ENCODE results near the gene DAZAP1.

The DAZAP1 gene

DNA sequence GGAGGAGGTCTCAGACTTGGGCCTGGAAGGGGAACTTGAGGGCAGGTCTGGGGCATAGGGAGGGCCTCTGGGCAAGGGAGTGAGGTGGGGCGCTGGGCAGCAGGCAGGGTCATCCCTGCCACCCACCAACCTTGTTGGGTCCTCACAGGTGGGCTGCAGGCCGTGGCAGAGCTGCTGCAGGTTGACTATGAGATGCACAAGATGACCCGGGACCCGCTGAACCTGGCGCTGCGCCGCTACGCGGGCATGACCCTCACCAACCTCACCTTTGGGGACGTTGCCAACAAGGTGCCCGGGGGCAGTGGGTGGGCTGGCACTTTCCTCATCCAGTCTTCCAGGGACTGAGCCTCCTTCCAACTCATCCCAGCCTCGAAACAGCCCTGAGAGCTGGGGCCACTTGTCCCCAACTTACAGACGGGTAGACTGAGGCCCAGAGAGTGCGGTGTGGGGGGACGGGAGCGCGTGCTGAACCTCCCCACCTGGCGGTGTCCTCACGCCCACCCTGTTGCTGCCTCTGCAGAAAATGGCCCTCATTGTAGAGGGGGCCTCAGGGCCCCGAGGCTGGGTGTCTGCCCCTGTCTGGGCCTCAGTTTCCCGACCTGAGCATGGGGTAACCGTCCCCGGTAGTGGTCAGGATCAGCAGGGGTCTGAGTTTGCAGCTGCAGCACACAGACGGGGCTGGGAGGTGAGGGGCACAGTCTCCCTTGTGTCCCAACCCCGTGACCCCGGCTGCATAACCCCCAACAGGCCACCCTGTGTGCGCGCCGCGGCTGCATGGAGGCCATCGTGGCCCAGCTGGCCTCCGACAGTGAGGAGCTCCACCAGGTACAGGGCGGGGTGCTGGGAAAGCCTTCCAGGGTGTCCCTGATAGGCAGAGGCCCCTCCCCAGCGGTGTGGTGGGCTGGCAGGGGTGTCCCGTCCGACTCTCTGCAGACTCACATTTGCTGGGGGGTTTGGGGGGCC is 52.9 kb downstream of the DAZAP1 start:
- FAIRE-seq: no peak

DNA sequence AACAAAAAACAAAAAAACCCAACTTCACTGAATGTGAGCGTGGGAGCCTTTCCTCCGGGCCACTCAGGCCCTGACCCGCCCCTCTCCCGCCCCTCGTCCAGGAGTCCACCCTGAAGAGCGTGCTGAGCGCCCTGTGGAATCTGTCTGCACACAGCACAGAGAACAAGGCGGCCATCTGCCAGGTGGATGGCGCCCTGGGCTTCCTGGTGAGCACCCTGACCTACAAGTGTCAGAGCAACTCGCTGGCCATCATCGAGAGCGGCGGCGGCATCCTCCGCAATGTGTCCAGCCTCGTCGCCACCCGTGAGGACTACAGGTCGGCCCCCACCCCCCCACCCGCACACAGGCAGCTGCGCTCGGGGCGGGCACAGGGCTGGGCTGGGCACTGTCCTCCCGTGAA is 54.5 kb downstream of the DAZAP1 start:
- no peak for FAIRE-seq

DNA sequence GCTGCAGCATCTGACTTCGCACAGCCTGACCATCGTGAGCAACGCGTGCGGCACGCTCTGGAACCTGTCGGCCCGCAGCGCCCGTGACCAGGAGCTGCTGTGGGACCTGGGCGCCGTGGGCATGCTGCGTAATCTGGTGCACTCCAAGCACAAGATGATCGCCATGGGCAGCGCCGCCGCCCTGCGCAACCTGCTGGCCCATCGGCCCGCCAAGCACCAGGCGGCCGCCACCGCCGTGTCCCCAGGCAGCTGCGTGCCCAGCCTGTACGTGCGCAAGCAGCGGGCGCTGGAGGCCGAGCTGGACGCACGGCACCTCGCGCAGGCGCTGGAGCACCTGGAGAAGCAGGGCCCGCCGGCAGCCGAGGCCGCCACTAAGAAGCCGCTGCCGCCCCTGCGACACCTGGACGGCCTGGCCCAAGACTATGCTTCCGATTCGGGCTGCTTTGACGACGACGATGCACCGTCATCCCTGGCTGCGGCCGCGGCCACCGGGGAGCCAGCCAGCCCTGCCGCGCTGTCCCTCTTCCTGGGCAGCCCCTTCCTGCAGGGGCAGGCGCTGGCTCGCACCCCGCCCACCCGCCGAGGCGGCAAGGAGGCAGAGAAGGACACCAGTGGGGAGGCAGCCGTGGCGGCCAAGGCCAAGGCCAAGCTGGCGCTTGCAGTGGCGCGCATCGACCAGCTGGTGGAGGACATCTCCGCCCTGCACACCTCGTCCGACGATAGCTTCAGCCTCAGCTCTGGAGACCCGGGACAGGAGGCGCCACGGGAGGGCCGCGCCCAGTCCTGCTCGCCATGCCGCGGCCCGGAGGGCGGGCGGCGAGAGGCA is 58.0 kb downstream of the DAZAP1 start:
- FAIRE-seq: no peak

DNA sequence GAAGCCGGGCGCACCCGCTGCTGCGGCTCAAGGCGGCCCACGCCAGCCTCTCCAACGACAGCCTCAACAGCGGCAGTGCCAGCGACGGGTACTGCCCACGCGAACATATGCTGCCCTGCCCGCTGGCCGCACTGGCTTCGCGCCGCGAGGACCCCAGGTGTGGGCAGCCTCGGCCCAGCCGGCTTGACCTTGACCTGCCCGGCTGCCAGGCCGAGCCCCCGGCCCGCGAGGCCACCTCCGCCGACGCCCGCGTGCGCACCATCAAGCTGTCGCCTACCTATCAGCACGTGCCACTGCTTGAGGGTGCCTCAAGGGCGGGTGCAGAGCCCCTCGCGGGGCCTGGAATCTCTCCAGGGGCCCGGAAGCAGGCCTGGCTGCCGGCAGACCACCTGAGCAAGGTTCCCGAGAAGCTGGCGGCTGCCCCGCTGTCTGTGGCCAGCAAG is 58.7 kb downstream of the DAZAP1 start:
- no peak for FAIRE-seq

DNA sequence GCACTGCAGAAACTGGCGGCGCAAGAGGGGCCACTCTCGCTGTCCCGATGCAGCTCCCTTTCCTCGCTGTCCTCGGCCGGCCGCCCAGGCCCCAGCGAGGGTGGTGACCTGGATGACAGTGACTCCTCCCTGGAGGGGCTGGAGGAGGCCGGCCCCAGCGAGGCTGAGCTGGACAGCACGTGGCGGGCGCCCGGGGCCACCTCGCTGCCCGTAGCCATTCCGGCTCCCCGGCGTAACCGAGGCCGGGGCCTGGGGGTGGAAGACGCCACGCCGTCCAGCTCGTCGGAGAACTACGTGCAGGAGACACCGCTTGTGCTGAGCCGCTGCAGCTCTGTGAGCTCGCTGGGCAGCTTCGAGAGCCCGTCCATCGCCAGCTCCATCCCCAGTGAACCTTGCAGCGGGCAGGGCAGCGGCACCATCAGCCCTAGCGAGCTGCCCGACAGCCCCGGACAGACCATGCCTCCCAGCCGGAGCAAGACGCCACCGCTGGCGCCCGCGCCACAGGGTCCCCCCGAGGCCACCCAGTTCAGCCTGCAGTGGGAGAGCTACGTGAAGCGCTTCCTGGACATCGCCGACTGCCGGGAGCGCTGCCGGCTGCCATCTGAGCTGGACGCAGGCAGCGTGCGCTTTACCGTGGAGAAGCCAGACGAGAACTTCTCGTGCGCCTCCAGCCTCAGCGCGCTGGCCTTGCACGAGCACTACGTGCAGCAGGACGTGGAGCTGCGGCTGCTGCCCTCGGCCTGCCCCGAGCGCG is 59.3 kb downstream of the DAZAP1 start:
- no peak for FAIRE-seq

DNA sequence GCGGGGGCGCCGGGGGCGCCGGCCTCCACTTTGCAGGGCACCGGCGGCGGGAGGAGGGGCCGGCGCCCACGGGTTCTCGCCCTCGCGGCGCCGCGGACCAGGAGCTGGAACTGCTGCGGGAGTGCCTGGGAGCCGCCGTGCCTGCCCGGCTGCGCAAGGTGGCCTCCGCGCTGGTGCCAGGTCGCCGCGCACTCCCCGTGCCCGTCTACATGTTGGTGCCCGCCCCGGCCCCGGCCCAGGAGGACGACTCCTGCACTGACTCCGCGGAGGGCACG is 59.8 kb downstream of the DAZAP1 start:
- no peak for FAIRE-seq

DNA sequence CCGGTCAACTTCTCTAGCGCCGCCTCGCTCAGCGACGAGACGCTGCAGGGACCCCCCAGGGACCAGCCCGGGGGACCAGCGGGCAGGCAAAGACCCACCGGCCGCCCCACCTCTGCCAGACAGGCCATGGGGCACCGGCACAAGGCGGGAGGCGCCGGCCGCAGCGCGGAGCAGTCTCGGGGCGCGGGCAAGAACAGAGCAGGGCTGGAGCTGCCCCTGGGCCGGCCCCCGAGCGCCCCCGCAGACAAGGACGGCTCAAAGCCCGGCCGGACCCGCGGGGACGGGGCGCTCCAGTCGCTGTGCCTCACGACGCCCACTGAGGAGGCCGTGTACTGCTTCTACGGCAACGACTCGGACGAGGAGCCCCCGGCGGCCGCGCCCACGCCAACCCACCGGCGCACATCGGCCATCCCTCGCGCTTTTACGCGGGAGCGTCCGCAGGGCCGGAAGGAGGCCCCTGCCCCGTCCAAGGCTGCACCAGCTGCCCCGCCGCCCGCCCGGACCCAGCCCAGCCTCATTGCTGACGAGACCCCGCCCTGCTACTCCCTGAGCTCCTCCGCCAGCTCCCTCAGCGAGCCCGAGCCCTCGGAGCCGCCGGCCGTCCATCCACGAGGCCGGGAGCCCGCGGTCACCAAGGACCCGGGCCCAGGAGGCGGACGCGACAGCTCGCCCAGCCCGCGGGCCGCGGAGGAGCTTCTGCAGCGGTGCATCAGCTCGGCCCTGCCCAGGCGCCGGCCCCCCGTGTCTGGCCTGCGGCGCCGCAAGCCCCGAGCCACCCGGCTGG is 60.3 kb downstream of the DAZAP1 start:
- no peak for FAIRE-seq

DNA sequence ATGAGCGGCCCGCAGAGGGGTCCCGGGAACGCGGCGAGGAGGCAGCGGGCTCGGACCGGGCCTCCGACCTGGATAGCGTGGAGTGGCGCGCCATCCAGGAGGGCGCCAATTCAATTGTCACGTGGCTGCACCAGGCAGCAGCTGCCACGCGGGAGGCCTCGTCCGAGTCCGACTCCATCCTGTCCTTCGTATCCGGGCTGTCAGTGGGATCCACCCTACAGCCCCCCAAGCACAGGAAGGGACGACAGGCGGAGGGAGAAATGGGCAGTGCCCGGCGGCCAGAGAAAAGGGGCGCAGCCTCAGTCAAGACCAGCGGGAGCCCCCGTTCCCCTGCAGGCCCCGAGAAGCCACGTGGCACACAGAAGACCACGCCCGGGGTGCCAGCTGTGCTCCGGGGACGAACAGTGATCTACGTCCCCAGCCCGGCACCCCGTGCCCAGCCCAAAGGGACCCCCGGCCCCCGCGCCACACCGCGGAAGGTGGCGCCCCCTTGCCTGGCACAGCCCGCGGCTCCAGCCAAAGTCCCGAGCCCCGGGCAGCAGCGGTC is 61.0 kb downstream of the DAZAP1 start:
- no peak for FAIRE-seq

DNA sequence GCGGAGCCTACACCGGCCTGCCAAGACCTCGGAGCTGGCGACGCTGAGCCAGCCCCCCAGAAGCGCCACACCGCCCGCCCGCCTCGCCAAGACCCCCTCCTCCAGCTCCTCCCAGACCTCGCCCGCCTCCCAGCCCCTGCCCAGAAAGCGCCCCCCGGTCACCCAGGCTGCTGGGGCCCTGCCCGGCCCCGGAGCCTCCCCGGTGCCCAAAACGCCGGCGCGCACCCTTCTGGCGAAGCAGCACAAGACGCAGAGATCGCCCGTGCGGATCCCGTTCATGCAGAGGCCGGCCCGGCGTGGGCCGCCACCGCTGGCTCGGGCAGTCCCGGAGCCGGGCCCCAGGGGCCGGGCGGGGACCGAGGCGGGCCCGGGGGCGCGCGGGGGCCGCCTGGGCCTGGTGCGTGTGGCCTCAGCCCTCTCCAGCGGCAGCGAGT is 61.5 kb downstream of the DAZAP1 start:
- FAIRE-seq: no peak

DNA sequence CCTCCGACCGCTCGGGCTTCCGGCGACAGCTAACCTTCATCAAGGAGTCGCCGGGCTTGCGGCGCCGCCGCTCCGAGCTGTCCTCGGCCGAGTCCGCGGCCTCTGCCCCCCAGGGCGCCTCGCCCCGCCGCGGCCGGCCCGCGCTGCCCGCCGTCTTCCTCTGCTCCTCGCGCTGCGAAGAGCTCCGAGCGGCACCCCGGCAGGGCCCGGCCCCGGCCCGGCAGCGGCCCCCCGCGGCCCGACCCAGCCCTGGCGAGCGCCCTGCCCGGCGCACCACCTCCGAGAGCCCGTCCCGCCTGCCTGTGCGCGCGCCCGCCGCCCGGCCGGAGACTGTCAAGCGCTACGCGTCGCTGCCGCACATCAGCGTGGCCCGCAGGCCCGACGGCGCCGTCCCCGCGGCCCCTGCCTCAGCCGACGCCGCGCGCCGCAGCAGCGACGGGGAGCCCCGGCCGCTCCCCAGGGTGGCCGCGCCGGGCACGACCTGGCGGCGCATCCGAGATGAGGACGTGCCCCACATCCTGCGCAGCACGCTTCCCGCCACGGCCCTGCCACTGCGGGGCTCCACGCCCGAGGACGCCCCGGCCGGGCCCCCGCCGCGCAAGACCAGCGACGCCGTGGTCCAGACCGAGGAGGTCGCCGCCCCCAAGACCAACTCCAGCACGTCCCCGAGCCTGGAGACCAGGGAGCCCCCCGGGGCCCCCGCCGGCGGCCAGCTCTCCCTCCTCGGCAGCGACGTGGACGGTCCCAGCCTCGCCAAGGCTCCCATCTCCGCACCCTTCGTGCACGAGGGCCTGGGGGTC is 62.1 kb downstream of the DAZAP1 start:
- no peak for FAIRE-seq

DNA sequence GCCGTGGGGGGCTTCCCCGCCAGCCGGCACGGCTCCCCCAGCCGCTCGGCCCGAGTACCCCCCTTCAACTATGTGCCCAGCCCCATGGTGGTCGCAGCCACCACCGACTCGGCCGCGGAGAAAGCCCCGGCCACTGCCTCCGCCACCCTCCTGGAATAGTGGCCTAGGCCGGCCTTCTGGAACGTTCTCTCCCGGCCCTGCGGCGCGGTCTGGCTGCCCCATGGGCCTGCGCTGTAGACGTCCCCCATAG is 62.6 kb downstream of the DAZAP1 start:
- FAIRE-seq: no peak

DNA sequence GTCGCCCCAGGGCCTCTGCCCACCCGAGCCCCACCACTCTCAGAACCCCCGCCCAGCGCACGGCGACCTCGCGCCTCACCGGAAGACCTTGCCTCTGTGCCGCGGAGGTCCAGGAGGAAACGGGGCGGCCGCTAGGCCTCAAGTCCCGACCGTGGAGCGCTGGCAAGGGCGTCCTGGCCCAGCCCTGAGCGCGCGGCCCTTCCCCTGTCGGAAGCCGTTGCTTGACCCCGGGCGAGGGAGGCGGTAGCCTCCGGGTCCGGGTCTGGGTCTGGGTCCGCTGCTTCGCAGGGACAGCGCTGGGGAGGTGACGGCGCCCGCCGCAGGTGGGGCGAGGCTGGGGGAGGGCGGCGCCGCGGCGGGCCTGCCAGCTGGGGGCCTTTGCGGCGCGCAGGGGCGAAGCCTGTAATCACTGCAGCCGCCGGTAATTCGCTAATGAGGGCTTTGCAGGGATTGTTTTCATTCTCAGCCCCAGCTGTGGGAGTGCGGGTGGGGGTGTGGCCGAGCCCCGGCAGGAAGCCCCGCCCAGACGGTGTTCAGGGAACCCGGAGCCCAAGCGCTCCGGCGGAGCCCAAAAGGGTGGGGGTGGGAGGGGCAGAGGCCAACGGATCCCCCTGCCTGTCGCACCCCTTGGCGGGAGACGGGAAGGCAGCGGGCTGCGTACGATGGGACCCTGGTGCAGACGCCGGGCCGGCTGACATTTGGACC is 63.1 kb downstream of the DAZAP1 start:
- FAIRE-seq: no peak

DNA sequence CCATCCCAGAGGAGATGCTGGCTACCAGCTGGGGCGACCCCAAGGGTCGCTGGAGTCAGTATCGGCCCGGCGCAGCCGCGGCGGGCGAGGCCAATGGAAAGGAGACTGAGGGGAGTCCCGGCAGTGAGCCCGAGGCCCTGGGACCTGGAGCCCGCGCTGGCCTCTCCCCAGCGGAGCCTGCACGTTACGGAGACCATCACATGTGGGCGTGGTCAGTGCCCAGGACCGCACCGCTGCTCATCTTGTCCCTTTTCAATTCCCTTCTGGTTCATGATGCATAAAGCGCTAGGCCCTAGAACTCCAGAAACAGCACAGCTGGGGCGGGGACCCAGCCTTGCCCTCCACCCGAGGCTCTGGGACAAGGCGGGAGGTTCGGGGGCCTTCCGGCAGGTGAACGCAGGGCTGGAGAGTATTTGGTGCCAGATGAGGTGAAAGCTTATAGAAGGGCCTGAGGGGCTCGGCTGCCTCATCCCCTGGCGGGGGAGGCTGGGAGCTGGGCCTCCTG is 63.7 kb downstream of the DAZAP1 start:
- no peak for FAIRE-seq

DNA sequence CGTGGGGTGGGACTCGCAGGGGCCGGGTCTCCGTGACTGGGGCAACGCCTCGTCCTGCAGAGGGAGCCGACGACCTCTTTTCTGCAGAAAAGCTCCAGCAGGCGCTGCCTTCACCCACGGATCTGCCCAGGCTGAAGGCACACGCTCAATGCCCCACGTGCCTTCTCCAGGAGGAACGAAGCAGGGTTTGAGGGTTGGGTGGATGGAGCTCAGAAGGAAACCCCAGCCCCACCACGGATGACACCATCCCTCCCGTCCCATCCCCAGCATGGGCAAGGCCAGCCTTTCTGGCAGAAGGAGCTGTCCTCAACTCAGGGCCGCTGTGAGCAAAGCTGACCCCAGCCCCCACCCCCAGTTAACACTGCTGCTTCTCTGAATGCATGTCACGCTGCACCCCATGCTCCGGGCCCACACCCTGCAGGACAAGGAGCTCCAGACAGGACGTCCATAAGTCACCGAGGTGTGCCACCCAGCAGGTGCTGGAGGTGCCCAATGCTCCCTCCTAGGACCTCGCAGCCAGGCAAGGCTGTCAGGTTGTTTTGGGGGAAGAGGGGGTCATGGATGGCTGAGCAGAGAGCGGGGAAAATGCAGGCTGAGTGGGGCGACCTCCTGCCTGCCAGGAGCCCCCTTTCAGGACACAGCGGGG is 64.3 kb downstream of the DAZAP1 start:
- FAIRE-seq: no peak

DNA sequence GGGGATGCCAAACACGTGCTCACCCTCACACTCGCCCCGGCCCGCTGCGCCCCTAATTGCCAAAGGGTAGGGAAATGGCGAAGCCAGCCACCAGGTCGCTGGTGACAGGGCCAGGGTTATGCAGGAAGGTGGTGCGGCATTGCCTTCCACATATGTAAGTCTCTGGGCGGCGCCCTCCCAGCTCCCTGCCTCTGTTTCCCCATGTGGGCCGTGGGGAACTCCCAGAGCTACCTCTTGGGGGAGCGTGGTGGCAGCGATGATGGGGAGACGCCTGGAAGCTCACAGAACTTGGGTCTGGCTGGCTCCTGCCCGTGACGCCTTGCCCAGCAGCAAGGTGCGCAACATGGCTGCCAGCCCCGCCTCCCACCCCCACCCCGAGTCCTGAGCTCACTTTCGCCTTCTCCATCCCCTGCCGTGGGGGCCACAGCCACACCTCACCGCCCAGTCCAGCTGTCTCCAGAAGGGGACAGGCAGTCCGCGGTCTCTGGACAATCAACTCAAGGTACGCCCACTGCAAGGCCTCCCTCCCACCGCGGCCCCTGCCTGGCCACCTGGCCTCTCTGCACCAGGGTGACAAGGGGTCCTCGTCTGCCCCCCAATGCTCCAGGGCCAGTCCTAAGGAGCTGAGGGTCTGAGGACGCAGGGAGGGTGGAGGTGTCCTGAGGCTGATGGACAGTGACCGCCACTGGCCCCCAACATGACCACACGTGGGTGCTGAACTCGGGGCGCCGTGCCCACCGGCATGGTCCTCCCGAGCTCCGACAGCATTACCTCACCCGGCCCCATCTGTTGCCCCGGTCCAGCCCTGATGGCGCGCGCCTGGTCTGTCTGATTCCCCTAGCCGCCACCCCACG is 65.1 kb downstream of the DAZAP1 start:
- no peak for FAIRE-seq

DNA sequence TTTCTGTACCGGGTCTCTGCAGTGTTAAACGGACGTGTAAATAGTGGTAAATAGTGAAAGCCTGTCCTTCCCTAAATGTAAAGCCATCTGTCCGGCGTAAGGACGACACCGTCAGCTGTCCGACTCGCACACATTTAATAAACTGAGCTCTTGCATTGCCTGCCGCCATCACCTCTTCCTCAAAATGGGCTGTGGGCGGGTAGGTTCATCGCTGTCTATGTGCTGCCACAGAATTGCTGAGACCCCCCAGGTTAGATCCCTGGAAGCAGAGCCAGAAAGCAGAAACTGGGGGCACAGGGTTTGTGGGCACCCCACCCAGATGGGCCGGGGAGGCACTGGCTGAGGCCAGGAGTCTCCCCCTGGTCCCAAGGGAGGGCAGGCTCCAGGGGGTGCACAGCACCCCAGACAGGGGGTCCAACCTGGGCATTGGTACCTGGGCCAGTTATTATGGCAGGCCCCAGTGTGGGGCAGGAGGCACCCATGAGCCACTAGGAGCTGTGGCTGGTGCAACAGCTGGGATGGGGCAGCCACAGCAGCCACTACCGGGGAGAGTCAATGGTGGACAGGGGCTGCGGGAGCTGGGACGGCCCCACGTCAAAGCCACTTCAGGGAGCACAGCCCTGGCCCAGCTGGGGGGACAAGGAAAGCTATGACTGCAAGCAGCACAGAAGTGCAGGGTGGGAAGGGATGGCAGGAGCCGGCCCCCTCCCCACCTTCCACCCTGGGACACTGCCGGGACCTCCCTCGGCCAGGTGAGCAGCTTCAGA is 65.9 kb downstream of the DAZAP1 start:
- FAIRE-seq: no peak

DNA sequence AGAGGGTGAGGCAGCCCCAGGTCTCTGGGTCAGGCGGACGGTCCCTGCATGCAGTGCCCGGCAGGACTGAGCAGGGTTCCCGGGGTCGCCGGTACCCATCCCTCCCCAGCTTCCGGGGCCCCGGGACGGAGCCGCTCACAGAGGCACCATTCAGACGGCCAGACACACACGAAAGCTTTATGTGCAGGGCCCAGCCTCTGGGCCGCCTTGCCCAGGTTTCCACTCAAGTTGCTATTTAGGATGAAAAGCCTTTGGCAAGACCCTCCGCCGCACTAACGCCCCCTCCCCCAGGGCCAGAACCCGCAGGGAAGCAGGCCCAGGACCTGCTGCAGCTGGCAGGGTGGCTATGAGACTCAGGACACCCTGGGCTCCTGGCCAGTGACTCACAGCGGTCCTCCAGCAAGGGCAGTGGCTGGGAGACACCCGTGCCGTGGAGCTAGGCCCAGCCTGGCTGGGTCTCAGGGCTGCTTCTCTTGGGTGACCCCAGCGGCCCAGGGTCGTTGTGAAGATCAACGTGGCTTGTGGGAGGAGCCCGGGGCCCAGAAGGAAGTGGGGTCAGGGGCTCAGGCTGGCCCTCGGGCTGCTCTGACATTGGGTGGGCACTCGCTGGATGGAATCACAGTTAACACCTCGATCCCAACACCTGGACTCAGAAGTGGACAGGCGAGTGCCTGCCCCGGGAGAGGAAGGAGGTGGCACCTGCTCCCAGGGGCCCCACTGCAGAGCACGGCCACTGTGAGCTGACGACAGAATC is 66.8 kb downstream of the DAZAP1 start:
- FAIRE-seq: no peak
